AG10803 (cell line): Measurements from ENCODE around the gene KNCN.

ENCODE experiments used
- DNase-seq: peaks from one replicate; pipeline ENCODE4 v3.0.0; 2010; ENCODE audit warnings: low read depth
- H3K4me3 ChIP-seq: 2 replicates; pipeline ENCODE4 v1.5.1; 2011; ENCODE audit warnings: mild to moderate bottlenecking, low read length, control low read depth
- CTCF ChIP-seq: conservative IDR thresholded peaks from 2 replicates; pipeline ENCODE4 v1.5.1; 2011; ENCODE audit warnings: mild to moderate bottlenecking, low read length, control low read depth, inconsistent platforms

The KNCN gene

DNA sequence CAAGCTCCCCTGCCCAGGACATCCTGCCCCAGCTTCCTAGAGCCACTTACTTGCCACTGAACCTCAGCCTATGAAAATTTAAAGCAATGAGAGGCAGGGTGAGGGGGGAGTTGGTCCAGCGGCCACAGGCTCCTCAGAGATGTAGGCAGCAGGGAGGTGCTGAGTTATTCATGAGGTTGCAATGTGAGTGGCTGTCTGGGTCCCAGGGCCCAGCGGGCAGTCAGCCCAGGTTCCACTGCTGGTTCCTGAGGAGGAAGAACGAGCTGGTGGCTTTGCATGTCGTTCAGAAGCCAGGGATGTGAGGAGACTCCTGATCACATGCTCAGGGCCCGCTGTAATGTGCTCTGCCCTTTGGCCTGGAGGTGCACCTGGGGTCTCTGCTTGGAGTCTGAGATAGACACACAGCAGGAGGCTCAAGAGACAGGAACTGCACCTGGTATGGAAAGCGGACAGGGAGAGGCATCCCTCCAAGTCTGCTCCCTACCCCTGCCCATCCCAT lies at the start of gene KNCN:
TSS of gene KNCN (minus strand) at position 51 of the 499 bp plus-strand sequence. CDS start 432 bp downstream, outside the sequence.
- no peak for DNase-seq
- H3K4me3 ChIP-seq = no peak within 1 kb of the TSS
- TF ChIP-seq CTCF = no peak

GRCh38 chr1:46599059-46599970 lies 47.9 kb upstream of the KNCN start:
- H3K4me3 ChIP-seq = no peak overlapping the region
- no peak for DNase-seq
- TF ChIP-seq CTCF = no peak

DNA sequence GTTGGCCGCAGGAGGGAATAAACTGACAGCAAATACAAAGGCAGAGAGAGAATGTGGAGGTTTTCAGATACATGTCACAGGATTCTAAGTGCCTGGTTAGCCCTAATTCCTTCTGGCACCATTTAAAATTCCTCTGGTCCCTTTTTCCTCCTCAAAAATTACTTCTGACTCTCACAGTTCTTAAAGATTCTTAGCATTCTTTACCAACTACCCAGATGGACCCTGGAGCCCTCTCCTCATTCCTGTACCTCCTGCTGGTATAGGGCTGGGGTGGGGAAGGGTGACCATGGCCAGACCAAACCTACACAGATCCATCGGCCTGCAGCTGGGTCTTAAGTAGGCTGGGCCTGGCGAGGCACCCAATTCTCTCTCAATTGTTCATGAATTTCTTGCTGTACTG lies 45.4 kb upstream of the KNCN start:
- no peak overlapping the region for H3K4me3 ChIP-seq
- no peak for TF ChIP-seq CTCF
- DNase-seq = no peak

DNA sequence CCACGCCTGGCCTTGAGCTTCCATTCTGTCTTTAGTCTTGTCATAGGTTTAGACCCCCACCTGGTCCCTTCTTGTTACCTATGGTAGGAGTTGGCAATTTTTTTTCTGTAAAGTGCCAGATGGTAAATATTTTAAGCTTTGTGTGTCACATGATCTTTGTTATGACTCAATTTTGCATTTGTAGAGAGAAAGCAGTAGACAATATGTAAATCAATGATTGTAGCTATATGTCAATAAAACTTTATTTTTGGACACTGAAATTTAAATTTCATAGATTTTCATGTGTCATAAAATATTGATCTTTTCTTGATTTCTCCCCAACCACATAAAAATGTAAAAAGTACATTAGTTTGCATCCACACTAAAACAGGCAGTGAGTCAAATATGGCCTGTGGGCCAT lies 44.6 kb upstream of the KNCN start:
- no peak for DNase-seq
- no peak for TF ChIP-seq CTCF
- H3K4me3 ChIP-seq = no peak overlapping the region

DNA sequence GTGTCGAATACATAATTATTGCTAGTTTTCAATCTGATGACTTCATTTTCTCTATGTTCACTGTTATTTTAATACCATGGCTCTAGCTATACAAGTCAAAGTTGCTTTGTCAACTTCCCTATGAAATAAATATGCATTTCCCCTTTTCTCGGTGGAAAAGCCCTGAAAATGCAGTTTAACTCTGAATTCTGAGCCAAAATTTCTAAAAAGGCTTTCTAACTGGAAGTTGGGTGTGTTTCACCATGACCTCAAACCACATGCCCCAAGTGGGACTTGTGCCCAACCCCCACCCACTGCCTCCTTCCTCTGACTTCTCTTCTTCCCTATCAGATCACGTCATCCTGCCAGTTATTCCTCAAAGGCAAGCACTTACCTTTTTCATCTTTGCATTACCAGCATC lies 43.7 kb upstream of the KNCN start:
- DNase-seq = no peak

DNA sequence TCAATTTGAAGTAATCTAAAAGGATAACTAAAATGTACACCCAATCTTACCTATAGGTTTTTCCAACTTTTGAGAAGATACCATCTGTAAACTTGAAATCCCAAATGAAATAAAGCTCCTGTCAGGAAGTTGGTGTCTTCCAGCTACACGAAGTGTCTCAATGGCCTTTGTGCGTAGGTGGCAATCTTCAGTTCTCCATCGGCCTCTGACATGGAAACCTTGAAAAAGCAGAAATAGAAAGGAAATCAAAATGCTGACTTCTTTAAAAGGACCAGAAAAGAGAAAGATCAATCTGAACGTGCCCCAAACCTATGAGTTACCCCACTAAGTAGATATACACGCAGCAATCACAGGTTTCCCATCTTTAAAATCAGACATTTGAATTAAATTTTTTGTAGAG lies 42.6 kb upstream of the KNCN start:
- no peak for DNase-seq
- TF ChIP-seq CTCF = no peak
- H3K4me3 ChIP-seq = no peak overlapping the region

More for the DNA sequence above, 43.7 kb upstream of the KNCN start:
- H3K4me3 ChIP-seq = no peak overlapping the region
- no peak for TF ChIP-seq CTCF

- TF ChIP-seq CTCF = no peak
- no peak overlapping the region for H3K4me3 ChIP-seq
Observed at GRCh38 chr1:46592823-46593222, 41.4 kb upstream of the KNCN start.

More at GRCh38 chr1:46592823-46593222, 41.4 kb upstream of the KNCN start:
- no peak for DNase-seq
